Bone marrow (tissue), 2 donors: ENCODE measurements around the gene PPP2R2D.

Experiments
- DNase-seq, 2 donors: peaks; one replicate each; lab custom pipeline; 2025; lab: John Stamatoyannopoulos, UW

Gene PPP2R2D

GRCh38 chr10:131900350-131901152 is at the start of gene PPP2R2D:
Gene PPP2R2D (plus strand): TSS chr10:131901008. CDS start chr10:131901149, 141 bp downstream.
- peak; percentile 69 to 98 for DNase-seq

- DNase-seq, result no peak
Observed at GRCh38 chr10:131851346-131851745, 49.5 kb upstream of the PPP2R2D start.

DNA sequence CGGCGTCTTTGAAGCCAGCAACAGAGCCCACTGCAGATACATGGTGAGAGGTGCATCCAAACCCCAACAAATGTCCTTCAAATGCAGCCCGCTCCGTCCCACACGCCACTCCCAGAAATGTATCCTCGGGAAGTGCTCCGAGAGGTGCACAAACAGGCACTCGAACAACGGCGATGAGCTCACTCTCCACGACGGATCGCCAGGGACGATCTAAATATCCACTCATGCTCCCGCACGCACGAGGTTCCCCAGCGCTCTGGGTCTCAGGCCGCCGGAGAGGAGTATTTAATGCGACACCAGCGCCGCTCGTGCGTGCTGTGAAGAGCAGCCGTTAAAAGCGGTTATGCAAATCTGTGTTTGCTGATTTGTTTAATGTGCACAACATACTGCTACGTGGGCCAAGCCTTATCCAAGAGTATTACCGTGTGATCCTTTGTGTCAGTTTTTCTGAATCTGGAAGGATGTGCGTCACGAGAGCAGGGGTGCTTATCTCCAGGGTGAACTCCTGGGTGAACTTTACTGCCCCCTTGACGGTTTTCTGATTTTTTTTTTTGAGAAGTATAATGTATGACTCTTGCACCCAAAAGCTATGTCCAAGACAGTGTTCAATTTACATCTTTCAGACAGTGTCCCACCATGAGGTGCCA is 48.5 kb upstream of the PPP2R2D start:
- DNase-seq, result no peak

GRCh38 chr10:131852823-131853609 is 47.8 kb upstream of the PPP2R2D start:
- no peak for DNase-seq

- DNase-seq, result no peak
Observed at GRCh38 chr10:131853610-131853964, 47.2 kb upstream of the PPP2R2D start.

DNA sequence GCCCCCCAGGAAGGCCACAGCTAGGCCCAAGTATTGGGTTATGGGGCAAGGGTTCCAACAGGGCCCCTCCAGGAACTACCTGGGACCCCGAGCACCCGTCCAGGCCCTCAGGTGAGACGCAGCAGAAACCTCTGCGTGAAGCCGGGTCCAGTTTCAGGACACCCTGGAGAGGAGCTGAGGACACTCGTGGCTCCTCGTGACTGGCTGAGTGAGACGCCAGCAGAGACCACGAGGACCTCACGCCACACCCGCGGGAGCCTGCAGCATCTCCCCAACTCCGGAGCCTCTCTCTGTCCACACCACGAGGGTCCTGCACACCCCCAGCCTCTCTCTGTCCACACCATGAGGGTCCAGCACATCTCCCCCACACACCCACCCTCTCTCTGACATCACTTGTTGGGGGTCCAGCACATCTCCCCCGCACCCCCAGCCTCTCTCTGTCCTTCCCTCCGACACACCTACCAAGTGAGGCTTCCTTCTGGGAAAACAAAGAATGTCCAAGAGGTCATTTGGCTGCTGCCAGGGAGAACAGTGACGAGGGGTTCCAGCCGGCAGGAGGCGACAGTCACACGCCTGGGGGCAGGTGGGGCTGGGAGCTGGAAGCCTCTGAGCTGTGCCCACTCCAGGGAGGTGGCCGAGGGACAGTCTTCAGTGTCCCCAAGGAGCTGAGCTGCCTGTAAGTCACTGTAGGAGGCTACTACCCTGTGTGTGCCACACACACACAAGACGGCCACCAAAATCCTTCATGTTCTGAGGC is 46.1 kb upstream of the PPP2R2D start:
- no peak for DNase-seq

- no peak for DNase-seq
Observed at GRCh38 chr10:131855461-131856401, 45.1 kb upstream of the PPP2R2D start.

DNA sequence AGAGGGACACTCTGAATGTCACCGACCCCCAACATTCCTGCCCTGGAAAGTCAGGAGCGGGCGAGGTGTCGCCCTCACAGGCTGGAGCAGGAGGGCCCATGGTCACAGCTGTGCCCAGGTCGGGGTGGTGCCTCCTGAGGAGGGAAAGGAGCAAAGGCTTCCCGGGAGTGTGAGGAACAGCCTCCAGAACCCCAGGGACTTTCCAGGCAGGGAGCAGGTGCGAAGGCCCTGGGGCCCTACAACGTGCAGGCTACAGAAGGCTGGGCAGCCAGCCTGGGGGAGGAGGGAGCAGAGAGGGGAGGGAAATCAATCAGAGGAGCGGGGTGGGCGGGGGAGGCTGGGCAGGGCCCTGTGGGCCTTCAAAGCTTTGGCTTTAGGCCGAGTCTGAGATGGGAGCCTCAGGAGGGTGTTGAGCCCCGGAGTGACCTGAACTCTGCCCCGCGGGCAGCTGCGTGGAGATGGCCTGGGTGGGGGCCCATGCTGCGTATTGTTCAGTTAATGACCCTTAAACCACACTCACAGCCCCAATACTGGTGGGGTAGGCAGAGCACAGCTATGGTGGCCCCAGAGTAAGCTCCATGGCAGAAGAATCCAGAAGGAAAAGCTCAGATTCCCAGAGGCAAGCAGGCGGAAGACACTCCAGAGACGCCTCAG is 44.2 kb upstream of the PPP2R2D start:
- no peak for DNase-seq

DNA sequence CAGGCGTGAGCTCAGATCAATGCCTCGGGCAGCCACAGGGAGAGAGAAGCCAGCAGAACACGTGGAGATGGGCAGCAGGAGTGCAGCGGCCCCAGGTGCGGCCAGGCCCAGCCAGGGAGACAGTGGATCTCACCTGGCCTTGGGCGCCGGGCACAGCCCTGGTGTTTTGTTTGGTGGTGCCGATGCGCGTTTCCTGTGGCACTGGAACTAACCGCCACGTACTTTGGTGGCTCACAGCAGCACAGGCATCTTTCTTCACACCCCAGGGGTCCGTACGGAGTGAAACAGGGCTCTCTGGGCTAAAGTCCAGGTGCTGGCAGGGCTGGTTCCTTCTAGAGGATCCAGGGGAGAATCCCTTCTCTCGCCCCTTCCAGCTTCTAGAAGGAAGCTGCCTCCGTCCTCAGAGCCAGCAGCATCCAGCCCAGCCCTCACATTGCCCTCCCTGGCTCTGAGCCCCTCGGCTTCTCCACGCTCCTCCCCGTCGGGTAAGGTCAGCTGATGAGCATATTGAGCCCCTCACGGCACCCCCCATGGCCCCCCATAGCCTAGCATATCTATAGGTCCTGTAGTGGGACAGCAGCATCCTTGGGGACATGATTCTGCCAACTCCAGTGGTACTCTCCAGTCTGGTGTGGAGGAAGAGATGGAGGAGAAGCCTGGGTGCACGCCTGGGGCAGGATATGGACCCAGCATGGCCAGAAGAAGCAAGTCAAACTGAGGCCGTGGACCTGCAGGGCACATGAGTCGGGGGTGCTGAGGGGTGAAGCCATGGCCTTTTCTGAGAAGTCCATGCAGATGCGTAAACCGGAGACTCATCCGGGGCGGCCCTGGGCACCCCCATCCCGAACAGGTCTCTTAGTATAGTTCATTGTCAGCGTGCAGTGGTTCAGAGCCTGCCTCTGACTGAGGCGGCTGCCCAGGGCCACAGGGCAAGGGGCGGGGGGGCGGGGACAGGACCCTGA is 43.4 kb upstream of the PPP2R2D start:
- no peak for DNase-seq

GRCh38 chr10:131858118-131858515 is 42.7 kb upstream of the PPP2R2D start:
- no peak for DNase-seq

DNA sequence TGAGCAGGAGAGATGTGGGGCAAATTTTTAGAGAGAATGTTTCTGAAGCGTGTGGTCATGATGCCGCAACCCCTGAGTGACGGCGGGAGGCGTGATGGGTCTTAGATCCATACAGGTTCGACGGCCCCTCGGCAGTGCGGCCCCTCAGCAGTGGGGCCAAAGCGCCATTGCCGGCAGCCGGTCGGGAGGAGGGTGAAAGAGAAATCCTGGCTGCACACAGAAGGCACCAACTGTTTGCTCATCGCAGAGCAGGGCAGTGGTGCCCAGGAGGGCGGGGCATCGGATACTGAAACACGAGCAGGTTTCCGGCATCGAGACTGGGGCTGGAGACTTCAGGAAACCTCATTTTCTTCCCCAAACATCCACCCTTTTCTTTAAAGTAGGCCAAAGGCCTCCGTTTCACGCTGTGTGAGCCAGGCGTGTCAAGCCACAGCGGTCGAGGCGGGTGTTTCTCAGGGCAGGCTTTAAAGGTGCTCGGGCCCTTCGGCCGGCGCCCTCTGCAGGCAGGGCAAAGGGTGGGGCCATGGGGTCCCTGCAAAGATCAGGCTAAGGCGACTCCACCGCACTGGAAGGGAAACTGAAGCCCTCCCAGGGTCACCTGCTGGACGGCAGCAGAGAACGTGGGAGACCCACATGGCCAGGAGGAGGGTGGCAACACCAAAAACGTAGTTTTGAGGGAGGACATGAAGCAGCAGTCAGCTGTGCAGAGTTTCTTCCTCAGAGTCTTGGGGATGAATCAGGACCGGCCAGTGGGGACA is 42.0 kb upstream of the PPP2R2D start:
- no peak for DNase-seq

DNA sequence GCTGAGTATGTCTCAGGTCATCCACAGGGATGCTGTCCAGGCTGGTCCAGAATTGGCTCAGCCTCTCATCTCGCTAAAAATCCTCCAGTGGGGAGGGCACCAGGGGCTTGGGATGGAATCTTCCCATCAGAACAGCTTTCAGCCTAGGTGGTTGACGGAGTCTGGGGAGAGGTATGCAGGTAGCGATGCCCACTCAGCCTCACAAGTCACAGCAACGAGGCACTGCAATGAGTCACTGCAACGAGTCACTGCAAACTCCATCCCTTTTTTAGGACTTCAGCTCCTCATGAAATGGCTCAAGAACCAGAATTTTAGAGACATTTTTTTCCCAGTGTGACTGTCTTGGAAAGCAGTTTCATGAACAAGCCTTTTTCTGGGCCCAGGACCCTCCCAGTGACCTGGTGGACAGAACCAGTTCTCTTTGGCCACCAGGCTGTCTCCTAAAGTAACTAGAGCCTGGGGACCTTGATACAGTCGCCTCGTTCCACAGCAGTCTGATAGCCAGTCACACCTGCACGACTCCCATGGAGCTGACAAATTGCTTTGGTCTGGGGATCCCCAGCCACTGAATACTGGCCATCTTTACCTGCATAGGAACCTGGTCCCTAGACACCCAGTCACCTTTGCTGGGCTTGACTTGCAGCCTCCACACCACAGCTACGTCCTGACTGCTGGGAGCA is 41.3 kb upstream of the PPP2R2D start:
- DNase-seq, result no peak

DNA sequence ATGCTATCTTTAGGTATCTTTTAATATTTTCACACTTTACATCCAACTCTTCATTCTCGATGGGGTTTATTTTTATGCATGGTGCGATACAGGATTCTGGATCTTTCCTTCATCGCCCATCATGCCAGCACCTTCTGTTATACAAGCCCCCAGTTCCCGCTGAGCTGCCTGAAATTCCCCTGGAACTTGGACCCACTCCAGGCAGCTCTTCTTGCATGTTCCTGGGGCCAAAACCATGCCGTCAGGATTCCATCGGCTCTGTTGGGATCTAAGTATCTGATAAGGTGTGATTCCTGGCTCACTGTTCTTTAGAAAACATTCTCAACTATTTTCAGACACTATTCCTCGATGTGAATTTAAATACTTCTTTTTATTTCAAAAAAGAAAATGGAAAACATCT is 40.5 kb upstream of the PPP2R2D start:
- no peak for DNase-seq

DNA sequence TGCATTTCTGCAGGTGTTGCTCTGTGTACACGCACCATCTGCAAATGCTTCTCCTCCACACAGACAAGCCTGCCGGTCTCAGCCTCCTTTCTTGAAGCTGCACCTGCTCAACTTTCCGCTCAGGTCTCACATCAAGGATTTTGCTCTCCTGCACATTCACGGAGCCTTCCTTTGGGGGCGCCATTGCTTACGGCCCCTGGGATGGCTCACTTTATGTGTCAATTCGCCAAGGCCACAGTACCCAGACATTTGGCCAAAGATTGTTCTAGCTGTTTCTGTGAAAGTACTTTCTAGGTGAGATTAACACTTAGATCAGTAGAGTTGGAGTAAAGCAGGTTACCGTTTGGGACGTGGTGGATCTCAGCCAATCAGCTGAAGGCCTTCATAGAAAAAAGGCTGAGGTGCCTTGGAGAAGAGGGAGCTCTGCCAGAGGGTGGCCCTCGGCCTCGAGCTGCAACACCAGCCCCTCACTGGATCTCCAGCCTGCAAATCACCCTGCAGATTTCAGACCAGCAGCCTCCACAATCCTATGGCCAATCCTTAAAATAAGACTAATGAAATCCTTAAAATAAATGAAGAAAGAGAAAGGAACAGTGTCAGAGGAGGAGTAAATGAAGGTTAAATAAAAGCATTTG is 39.9 kb upstream of the PPP2R2D start:
- DNase-seq, result no peak

GRCh38 chr10:131862548-131862947 is 38.3 kb upstream of the PPP2R2D start:
- no peak for DNase-seq

DNA sequence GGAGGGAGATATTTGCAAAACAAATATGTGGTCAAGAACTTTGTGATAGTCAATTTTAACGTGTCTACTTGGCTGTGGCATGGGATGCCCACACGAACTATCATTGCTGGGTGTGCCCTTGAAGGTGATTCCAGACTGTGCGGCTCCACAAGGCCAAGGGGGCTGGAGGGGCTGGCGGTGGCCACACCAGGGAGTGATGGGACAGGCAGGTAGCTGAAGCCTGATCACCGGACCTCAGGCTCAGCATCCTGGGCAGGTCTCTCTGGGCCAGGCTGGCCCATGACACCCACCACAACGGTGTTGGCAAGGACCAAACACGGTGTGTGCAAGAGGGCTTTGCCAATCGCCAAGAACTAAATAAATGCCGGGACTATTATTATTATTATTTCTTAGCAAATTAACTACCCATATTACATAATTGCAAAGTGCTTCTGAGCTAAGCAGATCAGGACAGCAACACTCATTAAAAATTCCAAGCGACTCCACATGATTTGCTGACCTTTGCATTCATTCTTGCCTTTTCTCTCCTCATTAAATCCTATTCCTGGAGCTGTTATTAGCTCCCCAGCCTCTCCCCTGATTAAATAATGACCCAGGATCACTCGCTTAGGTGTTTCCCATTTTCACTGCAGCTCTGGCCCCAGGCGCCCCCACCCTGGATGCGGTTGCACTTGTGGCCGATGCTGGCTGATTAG is 35.4 kb upstream of the PPP2R2D start:
- DNase-seq, result no peak

DNA sequence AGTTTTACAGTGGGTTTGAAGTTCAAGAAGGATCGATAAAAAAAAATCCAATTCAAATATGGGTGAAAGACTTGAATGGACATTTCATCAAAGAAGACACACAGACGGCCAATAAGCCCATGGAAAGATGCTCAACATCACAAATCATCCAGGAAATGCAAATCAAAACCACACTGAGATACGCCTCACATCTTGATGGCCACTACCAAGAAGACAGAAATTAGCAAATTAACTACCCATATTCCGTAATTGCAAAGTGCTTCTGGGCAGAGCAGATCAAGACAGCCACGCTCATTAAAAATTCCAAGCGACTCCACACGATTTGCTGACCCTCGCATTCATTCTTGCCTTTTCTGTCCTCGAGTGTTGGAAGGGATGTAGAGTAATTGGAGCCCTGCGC is 34.1 kb upstream of the PPP2R2D start:
- no peak for DNase-seq
